ENCODE measurements around the gene PAX4. TPM values are rescaled to one million over a fixed set of nuclear protein-coding genes. Genes with fewer than 3 reads are reported as not detected.

PAX4 gene
- total and polyA plus RNA-seq, 9 of the 15 experiments (the other 6 are each of a cell fraction or from before 2014, with no cell fraction given), result not detected

GRCh38 chr7:127652333-127653248 is 34.6 kb upstream of the PAX4 start (continued):
- no peak for TF ChIP-seq CCNT2 (IDR thresholded peaks at IDR 0.05; ENCODE audit: borderline replicate concordance, extremely low read depth, insufficient read length, low read depth, low read length)
- peak; percentile 56; the same call in 1 of the 2 replicates for TF ChIP-seq MXI1 (IDR thresholded peaks at IDR 0.05; ENCODE audit: low read depth, low read length)
- no peak for TF ChIP-seq KHSRP (IDR thresholded peaks at IDR 0.05)
- no peak for TF ChIP-seq GTF2E2 (tag; IDR thresholded peaks at IDR 0.05)
- peak; percentile 66; the same call in 1 of the 2 replicates for TF ChIP-seq BHLHE40 (IDR thresholded peaks at IDR 0.05; ENCODE audit: low read length)
- TF ChIP-seq, protein P1, sequence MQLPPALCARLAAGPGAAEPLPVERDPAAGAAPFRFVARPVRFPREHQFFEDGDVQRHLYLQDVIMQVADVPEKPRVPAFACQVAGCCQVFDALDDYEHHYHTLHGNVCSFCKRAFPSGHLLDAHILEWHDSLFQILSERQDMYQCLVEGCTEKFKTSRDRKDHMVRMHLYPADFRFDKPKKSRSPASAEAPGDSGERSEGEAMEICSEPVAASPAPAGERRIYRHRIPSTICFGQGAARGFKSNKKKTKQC (CRISPR knock-in tag; IDR thresholded peaks at IDR 0.05), result peak; percentile 97; the same call in 1 of the 2 replicates
- TF ChIP-seq, protein P2, sequence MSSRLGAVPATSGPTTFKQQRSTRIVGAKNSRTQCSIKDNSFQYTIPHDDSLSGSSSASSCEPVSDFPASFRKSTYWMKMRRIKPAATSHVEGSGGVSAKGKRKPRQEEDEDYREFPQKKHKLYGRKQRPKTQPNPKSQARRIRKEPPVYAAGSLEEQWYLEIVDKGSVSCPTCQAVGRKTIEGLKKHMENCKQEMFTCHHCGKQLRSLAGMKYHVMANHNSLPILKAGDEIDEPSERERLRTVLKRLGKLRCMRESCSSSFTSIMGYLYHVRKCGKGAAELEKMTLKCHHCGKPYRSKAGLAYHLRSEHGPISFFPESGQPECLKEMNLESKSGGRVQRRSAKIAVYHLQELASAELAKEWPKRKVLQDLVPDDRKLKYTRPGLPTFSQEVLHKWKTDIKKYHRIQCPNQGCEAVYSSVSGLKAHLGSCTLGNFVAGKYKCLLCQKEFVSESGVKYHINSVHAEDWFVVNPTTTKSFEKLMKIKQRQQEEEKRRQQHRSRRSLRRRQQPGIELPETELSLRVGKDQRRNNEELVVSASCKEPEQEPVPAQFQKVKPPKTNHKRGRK (tag; IDR thresholded peaks at IDR 0.05), result no peak
- TF ChIP-seq NRF1 (conservative IDR thresholded peaks at IDR 0.05 in 1 of 2, IDR thresholded peaks at IDR 0.05 in 1 of 2), result no peak
- TF ChIP-seq CBX2 (IDR thresholded peaks at IDR 0.05; ENCODE audit: insufficient read depth, low read length, poor library complexity, severe bottlenecking), result no peak
- TF ChIP-seq SMARCE1 (IDR thresholded peaks at IDR 0.05), result peak; percentile 23
- TF ChIP-seq RAD51 (IDR thresholded peaks at IDR 0.05; ENCODE audit: borderline replicate concordance, low read depth), result peak; percentile 82; the same call in 1 of the 2 replicates
- TF ChIP-seq SIX5 (IDR thresholded peaks at IDR 0.05; ENCODE audit: borderline replicate concordance in 1 of 2, insufficient read depth in 1 of 2, low read depth in 1 of 2, low read length in 2 of 2), result no peak
- no peak for TF ChIP-seq ZNF324 (CRISPR knock-in tag; IDR thresholded peaks at IDR 0.05)
- peak; percentile 1; the same call in 1 of the 2 replicates for TF ChIP-seq MAX (CRISPR knock-in tag; IDR thresholded peaks at IDR 0.05)
- TF ChIP-seq THRB (CRISPR knock-in tag; conservative IDR thresholded peaks at IDR 0.05), result 0 out of 2 replicates have a peak, but pooled peaks have one; percentile 6
- no peak for TF ChIP-seq ZNF699 (CRISPR knock-in tag; IDR thresholded peaks at IDR 0.05; ENCODE audit: insufficient replicate concordance)
- TF ChIP-seq, protein P3, sequence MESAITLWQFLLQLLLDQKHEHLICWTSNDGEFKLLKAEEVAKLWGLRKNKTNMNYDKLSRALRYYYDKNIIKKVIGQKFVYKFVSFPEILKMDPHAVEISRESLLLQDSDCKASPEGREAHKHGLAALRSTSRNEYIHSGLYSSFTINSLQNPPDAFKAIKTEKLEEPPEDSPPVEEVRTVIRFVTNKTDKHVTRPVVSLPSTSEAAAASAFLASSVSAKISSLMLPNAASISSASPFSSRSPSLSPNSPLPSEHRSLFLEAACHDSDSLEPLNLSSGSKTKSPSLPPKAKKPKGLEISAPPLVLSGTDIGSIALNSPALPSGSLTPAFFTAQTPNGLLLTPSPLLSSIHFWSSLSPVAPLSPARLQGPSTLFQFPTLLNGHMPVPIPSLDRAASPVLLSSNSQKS (CRISPR knock-in tag; IDR thresholded peaks at IDR 0.05), result no peak
- TF ChIP-seq, protein P4, sequence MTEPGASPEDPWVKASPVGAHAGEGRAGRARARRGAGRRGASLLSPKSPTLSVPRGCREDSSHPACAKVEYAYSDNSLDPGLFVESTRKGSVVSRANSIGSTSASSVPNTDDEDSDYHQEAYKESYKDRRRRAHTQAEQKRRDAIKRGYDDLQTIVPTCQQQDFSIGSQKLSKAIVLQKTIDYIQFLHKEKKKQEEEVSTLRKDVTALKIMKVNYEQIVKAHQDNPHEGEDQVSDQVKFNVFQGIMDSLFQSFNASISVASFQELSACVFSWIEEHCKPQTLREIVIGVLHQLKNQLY (CRISPR knock-in tag; conservative IDR thresholded peaks at IDR 0.05), result no peak
- TF ChIP-seq ZNF584 (CRISPR knock-in tag; IDR thresholded peaks at IDR 0.05; ENCODE audit: low read depth), result no peak
- TF ChIP-seq ZNF224 (CRISPR knock-in tag; IDR thresholded peaks at IDR 0.05), result no peak
- TF ChIP-seq SUPT5H (IDR thresholded peaks at IDR 0.05), result no peak; the same call in 1 of the 2 replicates

Data from K562 (cell line).